HCT116 (cell line): ENCODE results near the gene FNDC3B. TPM values are rescaled to one million over a fixed set of nuclear protein-coding genes. Genes with fewer than 3 reads are reported as not detected.

Source experiments
- ATAC-seq: fragments of 200-7000 bp; cut with Tn5 transposase; 2 replicates; pipeline ENCODE4 v1.9.1; 2020; ENCODE audit warnings: mild to moderate bottlenecking, moderate library complexity
- BruUV-seq: library from RNA; stranded (reverse); fragments of 400-500 nt; replicated peaks from 2 replicates; lab custom pipeline; 2021; lab: Mats Ljungman, UMichigan
- CTCF ChIA-PET: fragments of 300-600 bp; sonication (Branson Sonifier 250); formaldehyde crosslinking; loops from one replicate; lab custom pipeline; 2021; ENCODE audit warnings: antibody characterized with exemption; lab: Charles Lee
- POLR2A ChIA-PET: fragments of 300-600, 350-600 bp; sonication (Branson Sonifier 250); formaldehyde crosslinking; loops from one replicate; lab custom pipeline; 2021; ENCODE audit warnings: antibody characterized with exemption; lab: Charles Lee
- RAD21 ChIA-PET, 2 experiments: fragments of 300-600 bp; sonication (Branson Sonifier 250); formaldehyde crosslinking; loops; one replicate each; lab custom pipeline; 2023; ENCODE audit warnings: low total read pairs in 2 of 2; ENCODE audit not compliant: uncharacterized antibody in 2 of 2, unreplicated experiment in 2 of 2, low non-redundant PET in 1 of 2; lab: Charles Lee
- DNase-seq: peaks from one replicate; pipeline ENCODE4 v3.0.0-alpha.2; 2010; ENCODE audit warnings: low read depth, low spot score
- H2AFZ ChIP-seq: fragments of 200-600 bp; shearing (Covaris generic), sonication (generic); 2 replicates; pipeline ENCODE4 v1.6.1; 2017; ENCODE audit warnings: low read depth, mixed run types, mixed read lengths, antibody characterized with exemption, low read length; ENCODE audit not compliant: poor library complexity, severe bottlenecking
- H3K27ac ChIP-seq: 2 replicates; pipeline ENCODE4 v1.5.1; 2012; ENCODE audit warnings: low read depth, low read length
- H3K27me3 ChIP-seq: fragments of 200-600 bp; sonication (generic); 2 replicates; pipeline ENCODE4 v1.6.1; 2016; ENCODE audit warnings: mixed run types, low read length, mixed read lengths; ENCODE audit not compliant: insufficient read depth
- H3K36me3 ChIP-seq, 2 experiments: fragments of 200-500 bp in 1 of 2; fragments of 200-600 bp in 1 of 2; sonication (Bioruptor generic) in 1 of 2; sonication (generic) in 1 of 2; 2 replicates each; pipeline versions ENCODE4 v1.5.1 to v1.6.1; 2014 to 2016; ENCODE audit warnings: low read length in 2 of 2, inconsistent platforms in 1 of 2, mixed read lengths in 1 of 2, mixed run types in 1 of 2; ENCODE audit not compliant: insufficient read depth in 2 of 2, control insufficient read depth in 1 of 2
- H3K4me1 ChIP-seq, 2 experiments: fragments of 200-600 bp in 1 of 2; sonication (generic) in 1 of 2; 2 replicates each; pipeline versions ENCODE4 v1.5.1 to v1.6.1; 2012 to 2017; ENCODE audit warnings: low read length in 2 of 2, inconsistent platforms in 1 of 2, mild to moderate bottlenecking in 1 of 2, mixed read lengths in 1 of 2, mixed run types in 1 of 2, moderate library complexity in 1 of 2; ENCODE audit not compliant: insufficient read depth in 2 of 2, control insufficient read depth in 1 of 2
- H3K4me2 ChIP-seq: fragments of 200-600 bp; sonication (generic); 2 replicates; pipeline ENCODE4 v1.6.1; 2017; ENCODE audit warnings: mixed run types, low read length, mixed read lengths
- H3K4me3 ChIP-seq, 2 experiments: fragments of 200-600 bp in 1 of 2; sonication (generic) in 1 of 2; replicated peaks in 1 of 2; 2 replicates each; pipeline ENCODE4 v1.5.1; 2011 to 2016; ENCODE audit warnings: low read length in 2 of 2, control low read depth in 1 of 2, low read depth in 1 of 2, mild to moderate bottlenecking in 1 of 2, mixed read lengths in 1 of 2, mixed run types in 1 of 2
- H3K79me2 ChIP-seq: fragments of 200-600 bp; sonication (generic); 2 replicates; pipeline ENCODE4 v1.6.1; 2017; ENCODE audit warnings: mild to moderate bottlenecking, mixed run types, low read length, moderate library complexity, mixed read lengths; ENCODE audit not compliant: insufficient read depth
- H3K9ac ChIP-seq: fragments of 200-600 bp; sonication (generic); 2 replicates; pipeline ENCODE4 v1.6.1; 2016; ENCODE audit warnings: low read length, mixed read lengths
- H3K9me2 ChIP-seq: fragments of 200-600 bp; sonication (generic), shearing (Covaris generic); 2 replicates; pipeline ENCODE4 v1.6.1; 2017; ENCODE audit warnings: mixed run types, mild to moderate bottlenecking, moderate library complexity; ENCODE audit not compliant: insufficient read depth
- H3K9me3 ChIP-seq, 2 experiments: fragments of 200-500 bp in 1 of 2; fragments of 200-600 bp in 1 of 2; sonication (Bioruptor generic) in 1 of 2; sonication (generic) in 1 of 2; 2 replicates each; pipeline ENCODE4 v1.6.1; 2014 to 2017; ENCODE audit warnings: low read length in 2 of 2, mixed read lengths in 2 of 2, inconsistent platforms in 1 of 2, low read depth in 1 of 2, mild to moderate bottlenecking in 1 of 2, mixed run types in 1 of 2, moderate library complexity in 1 of 2; ENCODE audit not compliant: control insufficient read depth in 1 of 2, insufficient read depth in 1 of 2
- H4K20me1 ChIP-seq: fragments of 200-600 bp; sonication (generic), shearing (Covaris generic); 2 replicates; pipeline ENCODE4 v1.6.1; 2017; ENCODE audit warnings: mixed run types, mild to moderate bottlenecking, moderate library complexity; ENCODE audit not compliant: insufficient read depth
- CBX3 ChIP-seq: IDR thresholded peaks from 2 replicates; pipeline ENCODE4 v1.6.1; 2012; ENCODE audit warnings: low read depth
- CEBPB ChIP-seq: IDR thresholded peaks from 2 replicates; pipeline ENCODE4 v1.6.1; 2012; ENCODE audit warnings: low read depth
- CTCF ChIP-seq, 3 experiments: fragments of 200-600 bp in 1 of 3; sonication (generic) in 1 of 3; IDR thresholded peaks in 2 of 3; conservative IDR thresholded peaks in 1 of 3; 2 replicates each; pipeline ENCODE4 v1.5.1; 2012 to 2017; ENCODE audit warnings: low read depth in 2 of 3, low read length in 2 of 3, antibody characterized with exemption in 1 of 3, borderline replicate concordance in 1 of 3, control low read depth in 1 of 3, mild to moderate bottlenecking in 1 of 3, mixed read lengths in 1 of 3, mixed run types in 1 of 3, moderate library complexity in 1 of 3; ENCODE audit not compliant: insufficient read depth in 1 of 3
- EGR1 ChIP-seq: IDR thresholded peaks from 2 replicates; pipeline ENCODE4 v1.6.1; 2012; ENCODE audit warnings: low read depth
- EZH2 ChIP-seq: fragments of 200-600 bp; sonication (generic); IDR thresholded peaks from 2 replicates; pipeline ENCODE4 v1.6.1; 2017; ENCODE audit warnings: antibody characterized with exemption, mixed run types
- EZH2phosphoT487 ChIP-seq: fragments of 200-600 bp; IDR thresholded peaks from 2 replicates; pipeline ENCODE4 v1.6.1; 2018; ENCODE audit warnings: antibody characterized with exemption, borderline replicate concordance
- FOSL1 ChIP-seq: IDR thresholded peaks from 2 replicates; pipeline ENCODE4 v1.6.1; 2012; ENCODE audit warnings: low read depth
- JUND ChIP-seq: IDR thresholded peaks from 2 replicates; pipeline ENCODE4 v1.6.1; 2012
- MAX ChIP-seq: IDR thresholded peaks from 2 replicates; pipeline ENCODE4 v1.6.1; 2012
- POLR2A ChIP-seq: IDR thresholded peaks from 2 replicates; pipeline ENCODE4 v1.7.0; 2011; ENCODE audit warnings: borderline replicate concordance; ENCODE audit not compliant: insufficient read depth, insufficient read length; ENCODE audit errors: extremely low read depth
- POLR2AphosphoS5 ChIP-seq: IDR thresholded peaks from 2 replicates; pipeline ENCODE4 v1.6.1; 2011; ENCODE audit warnings: mild to moderate bottlenecking, low read depth, low read length, moderate library complexity
- SIN3A ChIP-seq: IDR thresholded peaks from 2 replicates; pipeline ENCODE4 v1.6.1; 2012; ENCODE audit warnings: low read depth
- SRF ChIP-seq: IDR thresholded peaks from 2 replicates; pipeline ENCODE4 v1.6.1; 2012; ENCODE audit warnings: low read depth
- YY1 ChIP-seq: IDR thresholded peaks from 2 replicates; pipeline ENCODE4 v1.6.1; 2011; ENCODE audit warnings: low read length, low read depth, moderate library complexity, mild to moderate bottlenecking; ENCODE audit not compliant: insufficient replicate concordance; ENCODE audit errors: extremely low read depth
- ZFX ChIP-seq: fragments of 450-650 bp; IDR thresholded peaks from 2 replicates; pipeline ENCODE4 v1.6.1; 2017
- ZNF274 ChIP-seq: fragments of 200-500 bp; sonication (Bioruptor generic); IDR thresholded peaks from 2 replicates; pipeline ENCODE4 v1.6.1; 2014; ENCODE audit warnings: mild to moderate bottlenecking, low read depth, low read length, inconsistent platforms
- intact Hi-C: fragments of 100-400 bp; cut with micrococcal nuclease; formaldehyde crosslinking; loops from 2 replicates; pipeline ENCODE4 v1.10.0; 2022
- total RNA-seq: library from RNA; stranded (reverse); gene quantifications from one replicate; pipeline ENCODE4 v1.2.1, GENCODE V29; 2021; ENCODE audit not compliant: unreplicated experiment
- TF ChIP-seq, protein P1 (sequence below): IDR thresholded peaks from 2 replicates; pipeline ENCODE4 v1.6.1; 2012

Gene FNDC3B
- total RNA-seq, 1 experiment from 2014 or later, result 45.7 TPM

DNA sequence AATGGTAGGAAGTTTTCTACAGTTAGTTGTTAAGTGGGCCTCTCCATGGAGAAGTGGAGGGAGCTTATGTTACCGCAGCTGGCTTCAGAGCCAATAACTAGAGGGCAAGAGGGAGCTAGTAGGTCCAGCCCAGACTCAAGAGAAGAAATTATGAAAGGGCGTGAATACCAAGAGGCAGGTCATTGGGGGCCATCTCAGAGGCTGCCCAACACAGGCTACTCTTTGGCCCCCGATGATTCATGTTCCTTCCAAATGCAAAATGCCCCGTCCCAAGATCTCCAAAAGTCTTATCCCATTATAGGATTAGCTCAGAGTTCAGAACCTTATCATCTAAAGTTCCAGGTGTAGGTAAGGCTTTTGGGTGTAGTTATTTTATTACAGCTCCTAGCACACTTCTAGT lies 94.5 kb downstream of the FNDC3B start:
- Histone ChIP-seq H3K27ac (no peak overlapping the region), H3K79me2 (peaks cover 11% of the 10 kb centered on the region), H3K9me3 (no peaks in the 10 kb centered on the region), H4K20me1 (peaks cover 20% of the 10 kb centered on the region; the same call in 1 of the 2 replicates), H3K27me3 (no peaks in the 10 kb centered on the region), H3K36me3 (no peaks in the 10 kb centered on the region), H3K9ac (no peak overlapping the region), H3K4me1 (peaks cover 51 to 53% of the 10 kb centered on the region in 2 experiments)
- intact Hi-C loops, result no loop called here
- ChIA-PET POLR2A (no interaction called here), RAD21 (no interaction called here)
- no peak for DNase-seq
- BruUV-seq, result no TSS peak
- TF ChIP-seq, protein P1, sequence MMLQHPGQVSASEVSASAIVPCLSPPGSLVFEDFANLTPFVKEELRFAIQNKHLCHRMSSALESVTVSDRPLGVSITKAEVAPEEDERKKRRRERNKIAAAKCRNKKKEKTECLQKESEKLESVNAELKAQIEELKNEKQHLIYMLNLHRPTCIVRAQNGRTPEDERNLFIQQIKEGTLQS, result no peak
- no peak for TF ChIP-seq EZH2phosphoT487
- TF ChIP-seq, all 23 proteins: peak for 0
- CTCF ChIA-PET, result no interaction called here
- no peak for ATAC-seq
- no peaks in the 10 kb centered on the region for H3K9me2 ChIP-seq
- H3K4me2 ChIP-seq, result no peak overlapping the region
- H3K4me3 ChIP-seq, result no peak overlapping the region
- no peak overlapping the region for H2AFZ ChIP-seq

DNA sequence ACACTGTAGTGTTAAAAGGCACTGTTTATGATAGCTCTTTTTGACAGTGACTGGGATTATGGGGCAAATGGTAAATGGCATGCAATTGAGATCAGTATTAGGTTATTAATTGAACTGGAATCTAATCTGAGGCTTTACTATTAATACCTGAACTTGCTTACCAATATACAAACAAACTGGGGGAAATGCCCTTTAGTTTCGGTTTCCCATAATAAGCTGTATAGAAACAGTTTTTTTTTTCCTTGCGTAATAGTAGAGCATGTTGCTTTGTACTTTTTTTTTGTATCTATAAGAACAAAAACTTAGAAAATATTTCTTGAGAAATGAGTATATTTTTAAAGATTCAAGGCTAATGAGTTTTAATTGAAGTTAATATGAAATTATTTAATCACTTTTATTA lies 95.0 kb downstream of the FNDC3B start:
- H3K4me2 ChIP-seq, result no peak overlapping the region
- H3K9ac ChIP-seq, result no peak overlapping the region
- peaks cover 51 to 53% of the 10 kb centered on the region in 2 experiments for H3K4me1 ChIP-seq
- no peak for TF ChIP-seq FOSL1
- no peak for TF ChIP-seq MAX
- no peak for TF ChIP-seq JUND
- no peak for TF ChIP-seq CEBPB
- TF ChIP-seq POLR2A, result no peak
- TF ChIP-seq YY1, result no peak
- no peak for TF ChIP-seq POLR2AphosphoS5
- TF ChIP-seq EGR1, result no peak
- TF ChIP-seq, protein P1, result no peak
- TF ChIP-seq SRF, result no peak
- TF ChIP-seq ZNF274, result no peak
- TF ChIP-seq SIN3A, result no peak
- no peak for TF ChIP-seq CTCF (IDR thresholded peaks at IDR 0.05 in 2 of 3, conservative IDR thresholded peaks at IDR 0.05 in 1 of 3; ENCODE audit: borderline replicate concordance in 1 of 3, insufficient read depth in 1 of 3, low read depth in 2 of 3, low read length in 2 of 3)
- TF ChIP-seq ZFX, result no peak
- no peak for TF ChIP-seq EZH2phosphoT487
- TF ChIP-seq CBX3, result no peak
- TF ChIP-seq EZH2, result no peak
- ChIA-PET POLR2A (no interaction called here), RAD21 (no interaction called here), CTCF (no interaction called here)
- H3K36me3 ChIP-seq, result no peaks in the 10 kb centered on the region
- no peak overlapping the region for H3K27ac ChIP-seq
- DNase-seq (no peak), ATAC-seq (no peak)
- no peaks in the 10 kb centered on the region for H3K9me3 ChIP-seq
- no TSS peak for BruUV-seq
- no peak overlapping the region for H3K4me3 ChIP-seq
- no peaks in the 10 kb centered on the region for H3K9me2 ChIP-seq
- intact Hi-C loops, result no loop called here
- H3K79me2 ChIP-seq, result peaks cover 11% of the 10 kb centered on the region
- H4K20me1 ChIP-seq, result peaks cover 16% of the 10 kb centered on the region; the same call in 1 of the 2 replicates
- H3K27me3 ChIP-seq, result no peaks in the 10 kb centered on the region
- no peak overlapping the region for H2AFZ ChIP-seq
